Measurements from ENCODE around the gene NHP2.
A peak's percentile ranks its signal among the peaks of the same experiment; 100 is the strongest.
"Not testable (repeated sequence)": the region's sequence is repeated elsewhere in the genome, so short reads cannot be mapped to it uniquely, and the experiment has no call there.

Gene NHP2

GRCh38 chr5:178130234-178130575 is 23.5 kb downstream of the NHP2 start:
- DNase-seq, result not testable (repeated sequence)

GRCh38 chr5:178129296-178129695 is 24.4 kb downstream of the NHP2 start:
- DNase-seq, result no peak

- DNase-seq, result not testable (repeated sequence)
These were observed 26.2 kb downstream of the NHP2 start for GRCh38 chr5:178127300-178128009.

GRCh38 chr5:178126556-178126955 is 27.1 kb downstream of the NHP2 start:
- no peak for DNase-seq

GRCh38 chr5:178125253-178125906 is 28.3 kb downstream of the NHP2 start:
- no peak for DNase-seq

- no peak for DNase-seq
These were observed 29.4 kb downstream of the NHP2 start for GRCh38 chr5:178123966-178124925.

GRCh38 chr5:178123094-178123965 is 30.4 kb downstream of the NHP2 start:
- no peak for DNase-seq

- DNase-seq, result no peak
These were observed 31.3 kb downstream of the NHP2 start for GRCh38 chr5:178122346-178122745.

GRCh38 chr5:178121391-178122276 is 32.1 kb downstream of the NHP2 start:
- DNase-seq, result peak; percentile 86

- peak; percentile 83 for DNase-seq
These were observed 32.9 kb downstream of the NHP2 start for GRCh38 chr5:178120607-178121357.

GRCh38 chr5:178119915-178120606 is 33.6 kb downstream of the NHP2 start:
- DNase-seq, result peak; percentile 50

- no peak for DNase-seq
These were observed 35.6 kb downstream of the NHP2 start for GRCh38 chr5:178117923-178118701.

GRCh38 chr5:178116143-178116885 is 37.4 kb downstream of the NHP2 start:
- DNase-seq, result peak; percentile 42

GRCh38 chr5:178115814-178116142 is 37.9 kb downstream of the NHP2 start:
- DNase-seq, result no peak

- peak; percentile 59 for DNase-seq
These were observed 38.4 kb downstream of the NHP2 start for GRCh38 chr5:178115136-178115813.

GRCh38 chr5:178114325-178115135 is 39.2 kb downstream of the NHP2 start:
- no peak for DNase-seq

GRCh38 chr5:178113841-178114324 is 39.8 kb downstream of the NHP2 start:
- DNase-seq, result no peak
